ENCODE results near the gene CEBPA.

- TF ChIP-seq CTCF (IDR thresholded peaks at IDR 0.05 in 8 of 11, conservative IDR thresholded peaks at IDR 0.05 in 3 of 11): no peak
- no peak for TF ChIP-seq POLR2A (IDR thresholded peaks at IDR 0.05)
- TF ChIP-seq POLR2AphosphoS5 (IDR thresholded peaks at IDR 0.05): no peak
Measured at GRCh38 chr19:33324628-33325027, 22.3 kb upstream of the CEBPA start.

All from spleen (tissue), 7 donors.